BJ (cell line): ENCODE results near the gene RNF212. TPM values are rescaled to one million over a fixed set of nuclear protein-coding genes. Genes with fewer than 3 reads are reported as not detected.

Source experiments
- CTCF ChIA-PET: fragments of 350-600 bp; formaldehyde crosslinking; extraction: SDS; loops from one replicate; lab custom pipeline; 2021; ENCODE audit warnings: antibody characterized with exemption, inconsistent platforms; lab: Yijun Ruan, JAX
- POLR2A ChIA-PET: fragments of 300-600 bp; sonication (Branson Sonifier 250); formaldehyde crosslinking; extraction: SDS; loops from one replicate; lab custom pipeline; 2021; ENCODE audit warnings: antibody characterized with exemption; lab: Charles Lee
- DNase-seq: peaks from one replicate; pipeline ENCODE4 v3.0.0-alpha.2; 2011; ENCODE audit warnings: low read depth
- H3K27me3 ChIP-seq: 2 replicates; pipeline ENCODE4 v1.6.0; 2011; ENCODE audit warnings: low read length; ENCODE audit not compliant: control insufficient read depth, insufficient read depth
- H3K36me3 ChIP-seq: 2 replicates; pipeline ENCODE4 v1.5.1; 2011; ENCODE audit warnings: low read length; ENCODE audit not compliant: control insufficient read depth, insufficient read depth
- H3K4me3 ChIP-seq: 2 replicates; pipeline ENCODE4 v1.5.1; 2011; ENCODE audit warnings: low read depth, mild to moderate bottlenecking, control low read depth, low read length
- polyA plus RNA-seq: library from polyadenylated mRNA; depleted of rRNA; stranded (reverse); fragments of >200 nt; gene quantifications from 2 replicates; pipeline ENCODE4 v1.2.3, GENCODE V29; 2011; rRNA removed
- small RNA-seq: library from RNA; depleted of rRNA; stranded (forward); fragments of <200 nt; gene quantifications from one replicate; pipeline ENCODE3, GENCODE V24; 2012; ENCODE audit warnings: low replicate concordance, low read depth; ENCODE audit not compliant: insufficient read length
- TF ChIP-seq, protein P1 (sequence below): IDR thresholded peaks from 2 replicates; pipeline ENCODE4 v1.5.1; 2011; ENCODE audit warnings: low read depth, mild to moderate bottlenecking, control low read depth, inconsistent platforms, low read length, moderate library complexity; ENCODE audit not compliant: insufficient read depth

The RNF212 gene
- polyA plus RNA-seq, 1 experiment, result 2.9 TPM

GRCh38 chr4:1023895-1024740 lies 89.2 kb downstream of the RNF212 start:
- POLR2A ChIA-PET, result no interaction called here
- CTCF ChIA-PET, result no interaction called here
- H3K36me3 ChIP-seq, result peaks cover 7% of the 10 kb centered on the region
- TF ChIP-seq, protein P1, sequence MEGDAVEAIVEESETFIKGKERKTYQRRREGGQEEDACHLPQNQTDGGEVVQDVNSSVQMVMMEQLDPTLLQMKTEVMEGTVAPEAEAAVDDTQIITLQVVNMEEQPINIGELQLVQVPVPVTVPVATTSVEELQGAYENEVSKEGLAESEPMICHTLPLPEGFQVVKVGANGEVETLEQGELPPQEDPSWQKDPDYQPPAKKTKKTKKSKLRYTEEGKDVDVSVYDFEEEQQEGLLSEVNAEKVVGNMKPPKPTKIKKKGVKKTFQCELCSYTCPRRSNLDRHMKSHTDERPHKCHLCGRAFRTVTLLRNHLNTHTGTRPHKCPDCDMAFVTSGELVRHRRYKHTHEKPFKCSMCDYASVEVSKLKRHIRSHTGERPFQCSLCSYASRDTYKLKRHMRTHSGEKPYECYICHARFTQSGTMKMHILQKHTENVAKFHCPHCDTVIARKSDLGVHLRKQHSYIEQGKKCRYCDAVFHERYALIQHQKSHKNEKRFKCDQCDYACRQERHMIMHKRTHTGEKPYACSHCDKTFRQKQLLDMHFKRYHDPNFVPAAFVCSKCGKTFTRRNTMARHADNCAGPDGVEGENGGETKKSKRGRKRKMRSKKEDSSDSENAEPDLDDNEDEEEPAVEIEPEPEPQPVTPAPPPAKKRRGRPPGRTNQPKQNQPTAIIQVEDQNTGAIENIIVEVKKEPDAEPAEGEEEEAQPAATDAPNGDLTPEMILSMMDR, result no peak
- no peak for DNase-seq
- H3K27me3 ChIP-seq, result no peaks in the 10 kb centered on the region
- no peak overlapping the region for H3K4me3 ChIP-seq

GRCh38 chr4:1023075-1023640 lies 90.2 kb downstream of the RNF212 start:
- no peaks in the 10 kb centered on the region for H3K27me3 ChIP-seq
- H3K4me3 ChIP-seq, result no peak overlapping the region
- H3K36me3 ChIP-seq, result peaks cover 7% of the 10 kb centered on the region
- POLR2A ChIA-PET, result no interaction called here
- DNase-seq, result no peak
- CTCF ChIA-PET, result no interaction called here
- TF ChIP-seq, protein P1, result no peak

DNA sequence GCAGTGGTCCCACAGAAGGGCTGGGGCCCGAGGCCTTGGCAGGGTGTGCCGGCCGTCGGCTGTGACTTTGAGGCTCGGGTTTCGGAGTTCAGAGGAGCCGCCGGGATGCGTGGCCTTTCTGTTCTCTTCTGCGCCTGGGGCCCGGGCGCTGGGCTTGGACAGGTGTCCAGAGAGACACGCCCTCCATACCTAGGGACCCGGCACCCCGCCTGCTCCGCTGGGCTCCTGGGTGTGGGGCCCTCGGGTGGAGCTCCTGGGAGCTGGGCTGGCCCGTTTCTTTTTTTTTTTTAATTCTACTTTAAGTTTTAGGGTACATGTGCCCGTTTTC lies 90.7 kb downstream of the RNF212 start:
- POLR2A ChIA-PET, result no interaction called here
- Histone ChIP-seq H3K27me3 (no peaks in the 10 kb centered on the region), H3K4me3 (no peak overlapping the region), H3K36me3 (peaks cover 7% of the 10 kb centered on the region)
- DNase-seq, result no peak
- TF ChIP-seq, protein P1, result no peak
- CTCF ChIA-PET, result no interaction called here

DNA sequence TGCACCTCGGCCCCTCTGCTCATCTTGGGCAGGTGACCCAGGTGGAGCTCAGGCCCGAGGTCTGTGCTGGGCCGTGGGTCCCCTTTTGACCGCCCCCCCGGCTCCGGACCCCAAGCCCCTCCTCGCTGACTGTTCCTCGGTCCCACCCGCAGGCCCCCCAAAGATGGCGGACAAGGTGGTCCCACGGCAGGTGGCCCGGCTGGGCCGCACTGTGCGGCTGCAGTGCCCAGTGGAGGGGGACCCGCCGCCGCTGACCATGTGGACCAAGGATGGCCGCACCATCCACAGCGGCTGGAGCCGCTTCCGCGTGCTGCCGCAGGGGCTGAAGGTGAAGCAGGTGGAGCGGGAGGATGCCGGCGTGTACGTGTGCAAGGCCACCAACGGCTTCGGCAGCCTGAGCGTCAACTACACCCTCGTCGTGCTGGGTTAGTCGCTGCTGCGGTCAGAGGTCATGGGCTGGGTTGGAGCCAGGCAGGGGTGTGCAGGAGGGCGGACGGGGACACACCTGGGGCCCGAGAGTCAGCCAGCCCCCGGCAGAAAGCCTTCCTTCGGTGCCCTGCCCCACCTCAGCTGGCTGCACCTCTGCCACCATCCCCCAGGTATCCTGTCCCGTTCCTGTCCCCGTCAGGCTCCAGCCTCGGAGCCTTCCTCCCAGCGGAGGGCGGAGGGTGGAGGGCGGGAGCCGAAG lies 91.2 kb downstream of the RNF212 start:
- H3K36me3 ChIP-seq, result peaks cover 7% of the 10 kb centered on the region
- DNase-seq, result no peak
- no peaks in the 10 kb centered on the region for H3K27me3 ChIP-seq
- H3K4me3 ChIP-seq, result no peak overlapping the region
- POLR2A ChIA-PET, result no interaction called here
- TF ChIP-seq, protein P1, result no peak
- CTCF ChIA-PET, result no interaction called here

Small RNA genes lying within 50 kb of the gene (small RNA-seq; reads per million reads assigned to genes)
- gene RF00554, result not detected

Other genes starting within 250 kb of the RNF212 start
- gene GAK, start 181.2 kb downstream of the RNF212 start, polyA plus RNA-seq, result 20.0 and 26.3 TPM in 2 replicates
- 44.7 and 77.8 TPM in 2 replicates for gene TMEM175, start 181.1 kb downstream of the RNF212 start, polyA plus RNA-seq
- gene DGKQ, start 140.0 kb downstream of the RNF212 start, polyA plus RNA-seq, result 3.7 and 6.5 TPM in 2 replicates
- gene IDUA, start 126.5 kb downstream of the RNF212 start, polyA plus RNA-seq, result 7.5 and 13.2 TPM in 2 replicates
- 0.09 TPM in 1 of 2 replicates, not detected in the other for gene SLC26A1, start 120.2 kb downstream of the RNF212 start, polyA plus RNA-seq
- gene FGFRL1, start 101.9 kb downstream of the RNF212 start, polyA plus RNA-seq, result 9.1 and 21.2 TPM in 2 replicates
- gene SPON2, start 59.0 kb upstream of the RNF212 start, polyA plus RNA-seq, result 8.8 and 11.6 TPM in 2 replicates
- 58.5 and 106 TPM in 2 replicates for gene CTBP1, start 135.6 kb upstream of the RNF212 start, polyA plus RNA-seq
- 77.5 and 94.4 TPM in 2 replicates for gene MAEA, start 176.3 kb upstream of the RNF212 start, polyA plus RNA-seq
- 4.1 and 5.8 TPM in 2 replicates for gene UVSSA, start 233.6 kb upstream of the RNF212 start, polyA plus RNA-seq